GM19351 (cell line): Measurements from ENCODE around the gene GPR39.
"Not testable (repeated sequence)": the region's sequence is repeated elsewhere in the genome, so short reads cannot be mapped to it uniquely, and the experiment has no call there.

Source experiments
- ATAC-seq: cut with Tn5 transposase; IDR thresholded peaks from one replicate; pipeline ENCODE4 v1.9.1; 2021; ENCODE audit warnings: mild to moderate bottlenecking, moderate library complexity; ENCODE audit not compliant: unreplicated experiment

Gene GPR39

GRCh38 chr2:132416723-132417395 lies at the start of gene GPR39:
GPR39 (plus strand) TSS chr2:132416805.
- ATAC-seq: no peak

- no peak for ATAC-seq
Observed at GRCh38 chr2:132368191-132368590, 48.4 kb upstream of the GPR39 start.

GRCh38 chr2:132372276-132372675 lies 44.3 kb upstream of the GPR39 start:
- no peak for ATAC-seq

GRCh38 chr2:132373391-132374135 lies 43.0 kb upstream of the GPR39 start:
- ATAC-seq: no peak

- ATAC-seq: no peak
Observed at GRCh38 chr2:132374151-132374550, 42.5 kb upstream of the GPR39 start.

- ATAC-seq: no peak
Observed at GRCh38 chr2:132374551-132374950, 42.1 kb upstream of the GPR39 start.

- ATAC-seq: no peak
Observed at GRCh38 chr2:132374961-132375360, 41.6 kb upstream of the GPR39 start.

- ATAC-seq: no peak
Observed at GRCh38 chr2:132381376-132381775, 35.2 kb upstream of the GPR39 start.

- ATAC-seq: no peak
Observed at GRCh38 chr2:132383956-132384355, 32.6 kb upstream of the GPR39 start.

GRCh38 chr2:132384491-132385151 lies 32.0 kb upstream of the GPR39 start:
- ATAC-seq: no peak

GRCh38 chr2:132387126-132387525 lies 29.5 kb upstream of the GPR39 start:
- ATAC-seq: no peak

GRCh38 chr2:132390076-132390475 lies 26.5 kb upstream of the GPR39 start:
- no peak for ATAC-seq

GRCh38 chr2:132391378-132391777 lies 25.2 kb upstream of the GPR39 start:
- ATAC-seq: no peak

- ATAC-seq: no peak
Observed at GRCh38 chr2:132392221-132392620, 24.4 kb upstream of the GPR39 start.

- no peak for ATAC-seq
Observed at GRCh38 chr2:132392879-132393278, 23.7 kb upstream of the GPR39 start.

GRCh38 chr2:132397042-132397441 lies 19.6 kb upstream of the GPR39 start:
- ATAC-seq: not testable (repeated sequence)

GRCh38 chr2:132400169-132400900 lies 16.3 kb upstream of the GPR39 start:
- ATAC-seq: no peak

- no peak for ATAC-seq
Observed at GRCh38 chr2:132400901-132401240, 15.7 kb upstream of the GPR39 start.

- ATAC-seq: no peak
Observed at GRCh38 chr2:132401326-132401725, 15.3 kb upstream of the GPR39 start.

- ATAC-seq: no peak
Observed at GRCh38 chr2:132403146-132403545, 13.5 kb upstream of the GPR39 start.

- no peak for ATAC-seq
Observed at GRCh38 chr2:132404056-132404455, 12.5 kb upstream of the GPR39 start.
